GM13976 (cell line): ENCODE data around the gene GORAB.

Experiments
- DNase-seq: peaks from one replicate; pipeline ENCODE4 v3.0.0; 2012; ENCODE audit warnings: low spot score
- CTCF ChIP-seq: IDR thresholded peaks from 2 replicates; pipeline ENCODE4 v1.5.1; 2012; ENCODE audit warnings: borderline replicate concordance, mild to moderate bottlenecking; ENCODE audit not compliant: insufficient read depth; ENCODE audit errors: extremely low read depth, missing control alignments, control extremely low read depth
- in situ Hi-C: fragments of 300-500 bp; cut with MboI; formaldehyde crosslinking; loops from one replicate; pipeline ENCODE4 v1.12.0; 2022; ENCODE audit warnings: low sequenced_read_pairs, mixed read lengths, inconsistent platforms; ENCODE audit not compliant: unreplicated experiment

Gene GORAB

DNA sequence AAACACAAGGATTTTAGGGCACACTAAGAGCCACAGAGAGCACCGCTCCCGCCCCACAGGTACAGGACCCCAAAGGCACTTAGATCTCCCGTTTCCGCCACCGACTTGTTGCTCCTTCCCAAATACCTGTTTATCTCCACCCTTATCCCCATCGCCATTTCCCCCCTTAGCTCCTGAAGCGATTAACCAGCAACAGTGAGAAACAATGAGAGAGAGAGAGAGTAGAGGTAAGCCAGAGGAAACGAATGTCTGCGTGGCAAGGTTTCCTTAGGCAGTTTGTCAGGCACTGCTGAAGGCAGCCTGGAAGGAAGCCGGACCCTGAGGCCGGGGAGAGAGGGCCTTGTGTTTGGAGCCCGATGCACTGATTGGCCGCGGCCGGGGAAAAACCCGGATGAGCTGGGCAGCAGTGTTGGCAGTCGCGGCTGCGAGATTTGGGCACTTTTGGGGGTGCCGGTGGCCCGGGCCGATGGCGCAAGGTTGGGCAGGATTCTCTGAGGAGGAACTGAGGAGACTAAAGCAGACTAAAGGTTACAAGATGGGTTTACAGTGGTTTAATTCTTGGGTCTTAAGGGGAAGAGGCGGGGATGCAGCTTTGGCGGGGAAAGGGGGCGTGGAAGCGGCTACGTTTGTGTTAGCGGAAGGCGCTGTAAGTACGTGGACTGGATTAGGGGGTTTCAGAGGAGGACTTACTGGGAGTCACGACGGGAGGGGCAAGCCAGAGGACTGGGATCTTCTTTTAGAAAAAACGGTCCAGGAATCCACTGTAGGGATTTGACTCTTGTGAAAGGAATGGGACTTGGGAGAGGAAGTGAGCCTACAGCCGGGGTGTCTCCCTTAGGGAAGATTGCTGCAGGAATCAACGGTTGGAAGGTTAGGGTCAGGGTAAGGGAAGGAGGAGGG is at the start of gene GORAB:
Gene GORAB, plus strand, starts transcription at position 409 of the 900 bp plus-strand sequence. Its CDS starts 58 bp downstream, at position 467.
- peak; percentile 88 for DNase-seq
- in situ Hi-C loops = no loop called here
- TF ChIP-seq CTCF = no peak

GRCh38 chr1:170483051-170483450 is 48.9 kb upstream of the GORAB start:
- no peak for TF ChIP-seq CTCF
- no peak for DNase-seq
- in situ Hi-C loops = no loop called here

DNA sequence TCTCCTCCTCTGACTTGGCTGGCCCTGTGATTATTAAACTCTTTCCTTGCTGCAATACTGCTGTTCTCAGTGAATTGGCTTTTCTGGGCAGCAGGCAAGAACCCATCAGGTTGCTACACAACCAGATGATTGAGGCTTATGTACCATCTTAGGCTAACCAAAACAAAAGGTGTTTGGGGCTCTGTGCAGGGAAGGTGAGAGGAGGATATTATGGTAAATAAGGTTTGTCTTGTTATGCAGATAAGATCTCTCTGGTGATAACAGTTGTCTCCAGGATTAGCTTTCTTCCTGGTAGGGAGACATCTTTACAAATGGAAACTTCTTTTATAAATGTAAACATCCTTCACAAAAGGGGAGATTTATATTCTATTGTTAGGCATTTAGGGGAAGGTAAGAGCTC is 44.5 kb upstream of the GORAB start:
- DNase-seq = no peak
- no peak for TF ChIP-seq CTCF
- in situ Hi-C loops = no loop called here

GRCh38 chr1:170491291-170491690 is 40.7 kb upstream of the GORAB start:
- no peak for TF ChIP-seq CTCF
- in situ Hi-C loops = no loop called here
- DNase-seq = no peak

GRCh38 chr1:170494369-170494768 is 37.6 kb upstream of the GORAB start:
- in situ Hi-C loops = no loop called here
- TF ChIP-seq CTCF = no peak
- no peak for DNase-seq

DNA sequence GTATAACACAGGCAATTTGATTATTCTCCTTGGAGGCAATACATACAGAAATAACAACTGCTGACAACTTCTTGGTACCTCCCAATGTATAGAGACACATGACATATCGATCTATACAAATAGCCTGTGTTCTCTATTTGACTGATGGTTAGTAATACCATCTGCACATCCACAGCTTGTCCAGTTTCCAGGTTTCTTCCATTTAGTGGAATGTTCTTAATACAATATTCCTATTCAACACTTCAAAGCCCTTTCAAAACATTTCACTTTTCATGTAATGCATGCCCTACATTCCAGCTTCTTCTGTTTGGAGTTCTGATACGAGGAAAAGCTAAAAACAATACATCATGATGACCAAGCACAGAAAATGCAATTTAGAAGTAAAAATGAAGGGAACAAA is 37.0 kb upstream of the GORAB start:
- no peak for TF ChIP-seq CTCF
- in situ Hi-C loops = no loop called here
- DNase-seq = no peak
